HG03457 (cell line): ENCODE data around the gene PDK1.
"Not testable (repeated sequence)": the region's sequence is repeated elsewhere in the genome, so short reads cannot be mapped to it uniquely, and the experiment has no call there.

Source experiments
- ATAC-seq: cut with Tn5 transposase; IDR thresholded peaks from one replicate; pipeline ENCODE4 v1.9.1; 2021; ENCODE audit warnings: moderate number of reproducible peaks; ENCODE audit not compliant: unreplicated experiment

The PDK1 gene

DNA sequence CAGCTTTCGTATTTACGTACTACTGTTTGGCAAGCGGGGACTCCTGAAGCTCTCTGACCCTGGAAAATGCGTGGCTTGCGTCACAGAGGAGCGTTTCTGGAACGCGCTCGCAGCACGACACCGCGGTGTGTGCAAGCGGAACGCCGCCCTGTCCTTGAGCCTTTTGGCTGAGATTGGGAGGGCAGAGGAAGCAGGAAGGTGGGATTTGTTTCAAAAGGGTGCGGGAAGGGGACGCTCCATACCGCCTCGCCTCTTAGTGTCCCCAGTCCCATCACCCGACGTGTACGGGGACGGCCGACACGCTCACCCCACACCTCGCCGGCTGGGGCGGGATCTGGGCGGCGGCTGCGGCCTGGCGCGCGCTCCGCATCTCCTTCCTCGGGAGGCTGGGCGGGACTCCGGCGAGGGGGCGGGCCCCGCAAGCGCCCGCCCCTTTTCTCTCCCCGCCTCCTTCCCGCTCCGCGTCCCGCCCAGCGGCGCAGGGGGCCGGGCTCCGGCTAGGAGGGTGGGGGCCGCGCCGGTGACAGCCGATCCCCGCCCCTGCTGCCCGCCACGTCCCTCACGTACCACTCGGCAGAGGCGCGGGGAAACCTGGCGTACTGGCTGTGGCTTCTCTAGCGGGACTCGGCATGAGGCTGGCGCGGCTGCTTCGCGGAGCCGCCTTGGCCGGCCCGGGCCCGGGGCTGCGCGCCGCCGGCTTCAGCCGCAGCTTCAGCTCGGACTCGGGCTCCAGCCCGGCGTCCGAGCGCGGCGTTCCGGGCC lies at the start of gene PDK1:
TSS of gene PDK1 (plus strand) at position 569 of the 762 bp plus-strand sequence. CDS start at position 630, 61 bp downstream.
- peak; percentile 87 for ATAC-seq

DNA sequence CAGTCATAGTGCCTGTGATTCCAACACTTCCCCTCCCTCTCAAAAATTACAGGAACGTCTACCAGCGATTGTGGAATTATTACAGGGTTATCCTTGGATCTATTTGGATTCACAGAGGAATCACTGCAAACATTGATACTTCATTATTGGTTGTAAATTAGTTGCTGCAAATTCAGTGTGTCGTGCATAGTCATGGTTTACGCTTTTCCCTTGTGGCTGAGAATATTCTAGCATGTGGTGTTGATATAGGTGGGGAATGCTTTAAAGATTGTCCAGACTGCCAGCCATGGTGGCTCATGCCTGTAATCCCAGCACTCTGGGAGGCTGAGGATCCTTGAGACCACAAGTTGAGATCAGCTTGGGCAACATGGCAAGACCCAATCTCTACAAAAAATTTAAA lies 48.7 kb upstream of the PDK1 start:
- ATAC-seq = no peak

GRCh38 chr2:172510088-172510487 lies 45.8 kb upstream of the PDK1 start:
- no peak for ATAC-seq

DNA sequence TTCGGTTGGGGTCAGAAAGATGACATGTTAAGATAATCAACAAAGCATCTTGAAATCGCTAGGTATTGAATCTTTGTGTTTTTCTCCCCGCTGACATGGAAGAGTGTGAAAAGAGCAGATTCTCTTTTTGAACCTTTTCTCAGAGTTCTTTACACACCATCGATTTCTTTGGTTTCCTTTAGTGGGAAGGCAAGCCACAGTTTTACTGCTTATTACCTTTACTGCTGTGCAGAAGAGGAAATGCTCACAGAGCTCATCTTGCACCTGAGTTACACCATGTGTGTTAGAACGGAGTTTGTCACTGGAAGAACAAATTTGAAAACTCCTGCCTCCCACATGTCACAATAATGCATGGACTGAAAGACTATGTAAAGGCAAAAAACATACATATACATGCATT lies 45.3 kb upstream of the PDK1 start:
- ATAC-seq = no peak

DNA sequence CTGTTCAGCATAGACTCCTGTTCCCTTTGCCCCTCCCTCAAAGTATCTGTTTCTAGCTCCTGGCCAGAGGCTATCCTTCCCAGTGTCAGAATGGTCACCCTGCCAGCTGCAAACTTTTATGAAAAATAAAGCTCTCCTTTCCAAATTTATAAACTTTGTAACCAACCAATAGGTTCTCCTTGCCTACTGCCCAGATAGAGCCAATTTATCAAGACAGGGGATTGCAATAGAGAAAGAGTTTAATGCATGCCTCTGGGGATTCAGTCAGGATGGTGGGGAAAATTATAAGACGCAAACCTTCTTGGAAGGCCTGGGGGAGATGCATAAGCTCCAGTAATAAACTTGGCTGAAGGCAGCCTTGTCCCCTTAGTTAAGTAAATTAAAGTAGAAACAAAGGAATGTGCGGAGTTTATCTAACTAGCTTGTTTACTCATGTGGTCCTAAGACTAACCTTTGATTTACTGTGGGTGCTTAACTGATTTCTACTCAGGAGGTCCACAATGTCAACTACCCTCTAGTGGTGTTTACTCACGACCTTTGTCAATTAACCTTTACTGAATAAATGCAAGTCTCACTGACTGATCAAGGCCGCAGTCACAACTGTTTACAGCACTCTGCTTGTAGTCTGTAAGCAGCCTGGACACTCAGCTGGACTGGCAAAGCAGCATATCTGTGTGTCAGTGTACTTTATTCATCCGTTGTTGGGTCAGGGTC lies 42.9 kb upstream of the PDK1 start:
- ATAC-seq = no peak

GRCh38 chr2:172513524-172513900 lies 42.4 kb upstream of the PDK1 start:
- no peak for ATAC-seq

- no peak for ATAC-seq
These were observed 41.8 kb upstream of the PDK1 start for GRCh38 chr2:172513935-172514586.

- ATAC-seq = no peak
These were observed 39.6 kb upstream of the PDK1 start for GRCh38 chr2:172516299-172516698.

GRCh38 chr2:172518995-172519394 lies 36.9 kb upstream of the PDK1 start:
- no peak for ATAC-seq

- no peak for ATAC-seq
These were observed 30.3 kb upstream of the PDK1 start for GRCh38 chr2:172525601-172526000.

DNA sequence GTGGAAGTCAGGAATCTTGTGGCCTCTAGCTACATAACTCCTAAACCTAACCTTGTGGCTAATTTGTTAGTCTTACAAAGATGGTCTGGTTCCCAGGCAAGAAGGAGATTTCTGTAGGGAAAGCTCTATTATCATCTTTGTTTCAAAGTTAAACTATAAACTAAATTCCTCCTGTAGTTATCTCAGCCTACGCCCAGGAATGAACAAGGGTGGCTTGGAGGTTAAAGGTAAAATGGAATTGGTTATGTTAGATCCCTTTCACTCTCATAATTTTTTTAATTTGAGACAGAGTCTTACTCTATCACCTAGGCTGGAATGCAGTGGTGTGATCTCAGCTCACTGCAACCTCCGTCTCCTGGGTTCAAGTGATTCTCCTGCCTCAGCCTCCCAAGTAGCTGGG lies 24.6 kb upstream of the PDK1 start:
- ATAC-seq = no peak

DNA sequence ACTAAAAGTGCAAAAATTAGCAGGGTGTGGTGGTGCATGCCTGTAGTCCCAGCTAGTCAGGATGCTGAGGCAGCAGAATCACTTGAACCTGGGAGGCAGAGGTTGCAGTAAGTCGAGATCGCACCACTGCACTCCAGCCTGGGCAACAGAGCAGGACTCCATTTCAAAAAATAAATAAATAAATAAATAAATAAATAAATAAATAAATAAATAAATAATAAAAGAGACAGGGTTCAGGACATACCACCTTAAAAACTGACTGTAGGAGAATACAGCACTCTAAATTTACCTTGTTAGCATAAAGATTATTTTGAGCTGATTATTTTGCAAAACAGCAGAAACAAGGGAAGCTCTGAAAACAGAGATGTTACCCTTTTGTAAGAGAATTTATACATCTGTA lies 23.4 kb upstream of the PDK1 start:
- not testable (repeated sequence) for ATAC-seq

DNA sequence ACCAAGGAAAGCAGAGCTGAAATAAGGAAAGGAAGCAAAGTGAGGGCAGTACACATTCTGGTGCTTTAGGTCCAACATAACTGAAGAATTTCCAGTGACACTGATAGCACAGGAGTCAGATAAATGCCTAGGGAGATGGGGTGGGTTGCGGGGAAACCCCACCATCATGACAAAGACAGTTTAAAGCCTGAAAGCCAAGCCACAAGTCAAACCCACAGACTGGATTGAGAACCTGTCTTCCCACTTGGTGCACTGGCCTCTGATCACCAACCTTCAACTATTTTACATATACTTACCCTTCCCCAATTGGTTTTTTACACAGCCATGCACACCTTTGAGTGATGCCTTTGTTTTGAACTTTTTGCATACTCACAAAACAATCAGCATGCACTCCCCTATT lies 22.2 kb upstream of the PDK1 start:
- ATAC-seq = no peak

DNA sequence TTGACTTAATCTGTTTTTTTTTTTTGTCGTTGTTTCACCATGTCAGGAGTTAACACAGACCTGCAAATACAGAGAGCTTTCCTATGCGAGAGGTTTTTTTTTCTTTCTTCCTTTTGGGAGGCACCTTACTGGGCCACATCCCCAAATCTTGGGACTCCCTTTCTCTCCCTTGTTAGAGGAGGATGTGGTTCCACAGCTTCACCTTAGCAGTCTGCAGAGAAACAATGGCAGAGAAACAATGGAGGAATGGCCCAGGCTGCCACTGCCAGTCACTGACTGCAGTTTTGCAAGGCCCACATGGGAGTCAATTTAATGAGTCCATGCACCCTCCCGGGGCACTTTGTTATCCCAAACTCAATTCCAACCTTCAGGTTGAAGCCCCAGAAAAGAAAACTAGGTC lies 20.8 kb upstream of the PDK1 start:
- ATAC-seq = no peak

GRCh38 chr2:172537851-172538250 lies 18.0 kb upstream of the PDK1 start:
- ATAC-seq = not testable (repeated sequence)

DNA sequence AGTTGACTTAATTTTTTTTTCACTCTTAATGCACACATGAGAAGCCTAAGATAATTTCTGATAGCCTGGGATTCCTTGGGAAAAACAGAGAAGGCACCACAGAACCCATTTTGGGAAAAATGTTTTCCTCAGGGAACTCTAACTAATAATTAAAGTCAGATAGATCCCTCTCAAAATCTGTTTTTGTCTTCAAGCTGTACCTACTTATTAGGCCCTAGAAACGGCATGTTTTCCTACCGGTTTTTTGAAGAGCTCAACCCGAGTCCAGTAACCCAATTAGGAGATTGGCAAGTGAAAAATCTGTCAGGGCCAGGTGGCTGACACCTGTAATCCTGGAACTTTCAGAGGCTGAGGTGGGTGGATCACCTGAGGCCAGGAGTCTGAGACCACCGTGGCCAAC lies 16.1 kb upstream of the PDK1 start:
- no peak for ATAC-seq

DNA sequence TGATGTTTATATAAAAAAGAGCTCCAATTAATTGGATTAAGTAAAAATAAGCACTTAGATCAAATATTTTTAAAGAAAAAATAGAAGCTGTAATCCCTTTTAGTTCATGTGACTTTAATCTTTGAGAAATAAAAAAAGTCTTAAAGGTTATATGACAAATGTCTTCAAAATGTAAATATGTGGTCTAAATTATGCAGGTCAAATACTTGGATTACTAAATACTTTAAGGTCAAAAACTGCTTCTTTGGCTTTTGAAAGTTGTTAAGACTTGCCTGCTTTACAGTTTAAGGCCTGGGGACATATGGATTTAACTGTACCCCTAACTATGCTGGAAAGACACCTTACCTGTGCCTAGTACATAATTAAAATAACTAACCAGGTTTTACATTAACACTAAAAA lies 15.5 kb upstream of the PDK1 start:
- ATAC-seq = no peak

DNA sequence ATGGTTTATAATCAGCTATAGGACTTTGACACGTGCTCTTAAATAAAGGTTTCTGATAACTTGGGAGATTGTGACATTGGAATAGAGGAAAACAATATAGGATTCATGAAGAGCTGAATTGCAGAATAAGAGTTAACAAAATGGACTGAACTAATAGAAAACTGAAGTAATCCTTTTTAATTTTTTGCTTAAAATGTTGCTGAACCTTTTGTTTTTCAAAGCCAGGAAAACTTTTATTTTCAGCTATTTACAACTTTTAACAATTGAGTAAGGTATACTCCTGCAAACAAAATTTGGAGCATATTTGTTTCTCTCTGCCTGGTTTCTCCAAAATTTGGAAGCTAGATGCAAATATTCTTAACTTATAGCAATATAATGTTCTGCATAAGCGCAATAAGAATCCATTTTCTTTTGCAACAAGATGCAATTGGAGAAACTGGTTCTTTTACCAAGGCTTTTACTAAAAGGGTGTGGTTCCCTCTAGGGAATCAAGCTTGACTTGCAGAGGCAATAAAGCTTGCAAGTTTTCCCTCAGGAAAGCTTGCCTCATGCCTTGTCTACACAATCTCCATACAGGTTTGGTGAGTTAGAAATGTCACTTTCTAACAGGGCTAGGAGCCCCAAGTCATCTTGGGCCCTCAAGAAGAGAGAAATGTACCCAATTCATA lies 10.3 kb upstream of the PDK1 start:
- ATAC-seq = no peak

DNA sequence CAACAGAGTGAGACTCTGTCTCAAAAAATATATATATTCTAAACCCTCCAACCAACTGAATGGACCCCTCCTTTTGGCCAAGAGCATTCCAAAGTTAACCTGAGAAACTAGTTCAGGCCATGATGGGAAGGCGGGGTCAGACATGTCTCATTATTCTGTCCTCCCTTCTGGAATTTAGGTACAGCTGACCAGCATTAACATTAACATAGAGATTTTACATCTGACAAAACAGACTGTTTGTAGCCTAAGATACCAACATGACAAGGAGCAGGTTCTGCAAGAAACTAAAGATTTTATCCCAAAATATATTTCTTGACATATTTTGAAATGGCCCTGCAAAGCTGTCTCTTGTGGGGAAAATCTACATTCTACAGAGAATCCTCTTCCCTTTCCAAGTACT lies 6.8 kb upstream of the PDK1 start:
- ATAC-seq = no peak

DNA sequence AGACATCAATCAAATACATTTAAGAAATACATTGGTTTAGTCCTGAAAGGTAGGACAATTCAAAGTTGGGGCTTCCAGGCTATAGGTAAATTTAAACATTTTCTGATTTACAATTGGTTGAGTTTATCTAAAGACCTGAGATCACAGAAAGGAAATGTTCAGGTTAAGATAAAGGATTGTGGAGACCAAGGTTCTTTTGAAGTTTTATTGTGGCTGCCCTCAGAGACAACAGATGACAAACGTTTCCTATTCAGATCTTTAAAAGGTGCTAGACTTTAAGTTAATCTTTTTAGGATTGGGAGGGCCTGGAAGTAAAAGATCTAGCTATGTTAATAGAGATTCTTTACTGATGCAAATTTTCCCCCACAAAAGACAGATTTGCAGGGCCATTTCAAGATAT lies 6.1 kb upstream of the PDK1 start:
- ATAC-seq = not testable (repeated sequence)

- ATAC-seq = no peak
These were observed 5.5 kb upstream of the PDK1 start for GRCh38 chr2:172550419-172550818.

GRCh38 chr2:172551271-172551670 lies 4.6 kb upstream of the PDK1 start:
- no peak for ATAC-seq
